K562 (cell line): ENCODE measurements around the gene TMEM242. TPM values are rescaled to one million over a fixed set of nuclear protein-coding genes. Genes with fewer than 3 reads are reported as not detected.

ENCODE experiments used
- CBFA2T3 ChIP-seq: fragments of 450-650 bp; IDR thresholded peaks from 2 replicates; pipeline ENCODE4 v1.6.1; 2017
- CREB3L1 ChIP-seq: fragments of 450-650 bp; IDR thresholded peaks from 2 replicates; pipeline ENCODE4 v1.6.1; 2014; ENCODE audit warnings: low read depth, mild to moderate bottlenecking, moderate library complexity, borderline replicate concordance
- FOXJ3 ChIP-seq: sonication (generic); formaldehyde crosslinking; IDR thresholded peaks from 2 replicates; pipeline ENCODE4 v1.4.0; 2020; ENCODE audit warnings: mild to moderate bottlenecking, missing genetic modification reagents
- MAX ChIP-seq: sonication (generic); formaldehyde crosslinking; IDR thresholded peaks from 2 replicates; pipeline ENCODE4 v1.9.0; 2022; ENCODE audit warnings: mild to moderate bottlenecking, missing genetic modification reagents
- MCM3 ChIP-seq: fragments of 450-650 bp; IDR thresholded peaks from 2 replicates; pipeline ENCODE4 v1.6.1; 2016
- MGA ChIP-seq: fragments of 450-650 bp; IDR thresholded peaks from 2 replicates; pipeline ENCODE4 v1.6.1; 2016; ENCODE audit warnings: mild to moderate bottlenecking, moderate library complexity
- MIER1 ChIP-seq: fragments of 450-650 bp; IDR thresholded peaks from 2 replicates; pipeline ENCODE4 v1.6.1; 2016; ENCODE audit warnings: antibody characterized with exemption, mild to moderate bottlenecking, low read depth
- POLR3A ChIP-seq: IDR thresholded peaks from 2 replicates; pipeline ENCODE4 v1.6.1; 2011; ENCODE audit warnings: borderline replicate concordance, mild to moderate bottlenecking, moderate library complexity; ENCODE audit not compliant: insufficient read length, insufficient read depth; ENCODE audit errors: extremely low read depth
- RAD51 ChIP-seq: fragments of 450-650 bp; IDR thresholded peaks from 2 replicates; pipeline ENCODE4 v1.7.1; 2016; ENCODE audit warnings: low read depth, mild to moderate bottlenecking, borderline replicate concordance
- SAFB ChIP-seq: fragments of 200-400 bp; formaldehyde crosslinking; IDR thresholded peaks from 2 replicates; pipeline ENCODE4 v1.6.1; 2017; ENCODE audit warnings: low read depth, low read length, borderline replicate concordance
- SAP30 ChIP-seq: fragments of 200-600 bp; sonication (generic); IDR thresholded peaks from 2 replicates; pipeline ENCODE4 v1.6.1; 2012; ENCODE audit warnings: borderline replicate concordance, low read depth, mild to moderate bottlenecking, moderate library complexity, low read length, control low read depth, inconsistent platforms; ENCODE audit not compliant: insufficient read depth, poor library complexity, severe bottlenecking
- ZNF280A ChIP-seq: fragments of 450-650 bp; IDR thresholded peaks from 2 replicates; pipeline ENCODE4 v1.6.1; 2018; ENCODE audit warnings: mild to moderate bottlenecking, low read depth; ENCODE audit not compliant: partially characterized antibody
- polyA plus RNA-seq, 8 experiments: library from polyadenylated mRNA; depleted of rRNA in 4 of 8; stranded (reverse) in 5 of 8; unstranded in 3 of 8; fragments of >200 nt; fragmentation: Nextera tagmentation in 2 of 8; fragmentation: Illumina TruSeq in 1 of 8; extraction: Ambion mirVana in 2 of 8; extraction: Trizol in 1 of 8; gene quantifications; 2 replicates each; pipeline versions ENCODE4 v1.2.1 to v1.2.3, GENCODE V29; 2011 to 2014; ENCODE audit warnings: inconsistent platforms in 1 of 8, missing spikeins in 1 of 8
- total RNA-seq, 7 experiments: library from RNA; depleted of rRNA in 6 of 7; stranded (reverse); fragments of >200 nt in 6 of 7; fragmentation: Illumina TruSeq in 2 of 7; extraction: Trizol in 2 of 7; gene quantifications; 2 replicates each; pipeline versions ENCODE4 v1.2.1 to v1.2.3, GENCODE V29; 2011 to 2021; ENCODE audit warnings: low replicate concordance in 1 of 7

Gene TMEM242
- total and polyA plus RNA-seq, 9 of the 15 experiments (the other 6 are each of a cell fraction or from before 2014, with no cell fraction given) = 9.5 to 35.3 (median 16.5) TPM

GRCh38 chr6:157323255-157323965 lies at the start of gene TMEM242 (continued):
- TF ChIP-seq MGA (0 out of 2 replicates have a peak, but pooled peaks have one; percentile 19), CBFA2T3 (peak; percentile 35; the same call in 1 of the 2 replicates), MAX (peak; percentile 66; the same call in 1 of the 2 replicates), CREB3L1 (peak; percentile 82), ZNF280A (no peak), MIER1 (peak; percentile 40; the same call in 1 of the 2 replicates), MCM3 (no peak), RAD51 (no peak; the same call in 1 of the 2 replicates), FOXJ3 (CRISPR knock-in tag) (no peak), SAFB (no peak), POLR3A (no peak), SAP30 (peak; percentile 86)
